ENCODE results near the gene TBC1D22A.

DNA sequence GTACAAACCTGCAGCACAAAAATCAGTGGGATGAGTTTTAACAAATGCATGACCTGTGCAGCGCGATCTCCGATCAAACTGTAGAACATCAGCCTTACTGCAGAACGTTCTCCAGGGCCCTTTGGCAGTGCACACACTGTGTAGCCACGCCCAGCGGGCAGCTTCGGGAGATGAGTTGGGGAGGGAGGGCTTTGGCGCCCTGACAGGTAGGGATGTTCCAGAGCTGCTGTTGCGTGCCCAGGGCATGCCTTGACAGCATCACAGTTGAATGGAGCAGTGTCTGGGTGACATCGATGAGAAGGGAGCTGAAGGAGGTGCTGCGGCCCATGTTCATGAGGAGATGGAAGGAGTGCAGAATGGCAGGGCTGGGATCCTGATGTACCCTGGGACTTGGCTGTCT lies 80.2 kb downstream of the TBC1D22A start:
- no peak for TF ChIP-seq POLR2A (IDR thresholded peaks at IDR 0.05; ENCODE audit: low read depth, low read length)
- TF ChIP-seq, protein P1, sequence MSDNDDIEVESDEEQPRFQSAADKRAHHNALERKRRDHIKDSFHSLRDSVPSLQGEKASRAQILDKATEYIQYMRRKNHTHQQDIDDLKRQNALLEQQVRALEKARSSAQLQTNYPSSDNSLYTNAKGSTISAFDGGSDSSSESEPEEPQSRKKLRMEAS (IDR thresholded peaks at IDR 0.05; ENCODE audit: insufficient read depth, insufficient read length): no peak
